RPMI8226 (cell line): ENCODE measurements around the gene SLC6A13.

Experiments
- DNase-seq: peaks from one replicate; pipeline ENCODE4 v3.0.0-alpha.2; 2015

SLC6A13 gene

DNA sequence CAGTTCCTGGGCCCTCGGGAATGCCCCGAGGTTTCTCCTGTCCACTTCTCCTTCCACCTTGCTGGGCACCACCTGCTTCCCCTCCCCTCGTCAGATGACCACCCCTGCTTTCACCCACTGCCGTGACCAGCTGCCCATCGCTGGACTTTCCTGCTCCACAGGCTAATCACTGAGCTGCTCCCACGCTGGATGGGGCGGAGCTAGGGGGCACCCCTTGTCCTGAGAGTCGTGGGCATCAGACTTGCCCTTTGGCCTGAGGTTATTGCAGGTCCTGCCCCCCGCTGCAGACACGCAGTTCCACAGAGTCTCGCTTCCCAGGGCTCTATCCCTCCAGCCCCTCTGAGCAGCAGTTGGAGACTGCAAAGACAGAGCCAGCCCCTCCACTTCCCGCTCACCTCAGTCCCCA is 49.1 kb downstream of the SLC6A13 start:
- DNase-seq: no peak

DNA sequence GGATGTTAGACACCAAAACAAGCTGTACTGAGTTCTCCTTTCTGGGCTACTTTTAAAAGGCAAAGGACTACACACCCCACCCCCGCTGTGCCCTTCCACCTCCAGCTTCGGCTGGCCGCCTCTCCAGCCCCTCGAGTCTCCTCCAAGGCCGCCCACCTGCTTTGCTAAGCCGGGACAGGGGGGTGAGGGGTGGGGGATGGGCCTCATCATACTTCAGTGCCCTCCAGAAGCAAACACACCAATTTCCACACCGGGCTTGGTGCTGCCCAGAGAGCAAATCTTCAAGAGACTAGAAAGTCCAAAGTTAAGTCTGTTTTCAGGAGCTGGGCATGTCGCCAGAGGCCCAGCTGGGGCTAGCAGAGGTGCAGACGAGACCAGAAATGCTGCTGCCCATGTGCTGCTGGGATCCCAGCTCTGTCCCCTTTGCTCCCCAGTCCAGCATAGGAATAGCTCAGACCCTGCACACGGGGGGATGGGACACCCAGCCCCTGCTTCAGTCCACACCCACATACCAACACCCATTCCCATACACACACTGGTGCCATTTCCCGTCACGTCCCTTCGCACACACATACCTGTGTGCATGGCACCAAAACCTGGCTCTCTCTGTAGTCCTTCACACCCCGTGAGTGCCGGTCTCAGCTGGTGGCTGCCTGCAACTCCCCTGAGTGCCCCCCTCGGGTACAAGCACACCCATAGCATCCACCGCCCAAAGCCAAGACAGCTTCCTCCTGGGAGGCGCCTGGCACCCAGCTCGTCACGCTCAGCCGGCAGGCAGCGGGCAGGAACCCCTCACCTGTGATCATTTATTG is 49.7 kb downstream of the SLC6A13 start:
- peak; percentile 76 for DNase-seq

DNA sequence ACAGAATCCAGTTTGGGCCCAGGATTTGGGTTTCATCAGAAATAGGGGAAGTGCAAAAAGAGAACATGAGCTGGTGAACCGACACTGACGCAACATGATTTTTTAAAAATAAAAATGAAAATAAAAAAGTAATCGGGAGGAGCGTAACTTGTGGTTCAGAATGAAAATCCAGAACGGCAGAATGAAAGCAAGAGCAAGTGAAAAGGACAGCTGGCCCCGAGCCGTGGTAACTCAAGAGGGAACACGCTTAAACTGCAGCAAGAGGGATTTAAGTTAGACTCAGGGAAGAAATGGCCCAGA is 50.3 kb downstream of the SLC6A13 start:
- DNase-seq: no peak

DNA sequence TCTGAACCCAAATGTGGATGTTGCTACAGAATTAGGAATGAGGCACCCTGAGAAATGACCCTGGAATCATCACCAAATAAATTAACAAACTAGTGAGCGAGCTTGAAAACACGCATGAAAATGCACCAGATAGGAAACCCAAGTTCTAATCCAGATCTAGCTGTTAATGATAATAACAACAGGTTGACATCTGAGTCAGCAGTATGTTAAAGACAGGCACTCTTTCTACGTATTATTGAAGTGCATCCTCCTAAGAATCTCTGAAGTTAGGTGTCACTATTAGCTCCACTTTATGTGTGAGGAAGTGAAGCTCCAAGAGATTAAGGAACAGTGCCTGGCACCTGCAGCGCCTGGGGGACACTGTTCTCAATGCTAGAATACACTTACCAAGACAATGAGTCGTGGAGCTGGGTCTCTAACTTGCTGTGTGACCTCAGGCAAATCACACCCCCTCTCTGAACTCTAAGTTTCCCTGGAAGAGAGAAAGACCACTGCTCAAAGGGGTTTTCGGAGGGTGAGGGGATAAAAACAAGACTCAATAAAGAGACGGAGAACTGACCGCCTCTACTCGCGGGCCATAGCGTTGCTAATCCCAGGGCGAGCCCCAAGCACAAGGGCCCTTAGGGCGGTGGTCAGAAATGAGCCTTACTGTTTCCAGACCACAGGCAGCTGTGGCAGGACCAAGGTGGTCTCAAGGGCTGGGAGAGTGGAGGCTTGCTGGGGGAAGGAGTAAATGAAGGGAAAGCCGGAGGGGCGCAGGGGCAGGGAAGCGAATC is 50.8 kb downstream of the SLC6A13 start:
- no peak for DNase-seq

DNA sequence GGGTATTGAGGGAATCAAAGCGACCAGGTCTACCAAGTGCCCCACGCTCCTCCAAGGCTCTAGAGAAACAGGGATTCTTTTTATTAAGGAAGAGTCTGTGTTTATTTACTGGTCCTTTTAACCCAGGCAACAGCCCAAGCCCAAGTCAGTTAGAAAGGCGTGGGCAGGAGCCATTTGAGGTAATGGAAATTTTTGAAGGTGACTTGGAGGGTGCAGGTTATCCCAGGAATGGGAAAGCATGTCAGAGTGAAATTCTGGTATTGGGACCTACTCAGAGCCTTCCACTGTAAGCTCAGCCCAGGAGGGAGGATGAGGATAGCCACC is 51.5 kb downstream of the SLC6A13 start:
- no peak for DNase-seq

DNA sequence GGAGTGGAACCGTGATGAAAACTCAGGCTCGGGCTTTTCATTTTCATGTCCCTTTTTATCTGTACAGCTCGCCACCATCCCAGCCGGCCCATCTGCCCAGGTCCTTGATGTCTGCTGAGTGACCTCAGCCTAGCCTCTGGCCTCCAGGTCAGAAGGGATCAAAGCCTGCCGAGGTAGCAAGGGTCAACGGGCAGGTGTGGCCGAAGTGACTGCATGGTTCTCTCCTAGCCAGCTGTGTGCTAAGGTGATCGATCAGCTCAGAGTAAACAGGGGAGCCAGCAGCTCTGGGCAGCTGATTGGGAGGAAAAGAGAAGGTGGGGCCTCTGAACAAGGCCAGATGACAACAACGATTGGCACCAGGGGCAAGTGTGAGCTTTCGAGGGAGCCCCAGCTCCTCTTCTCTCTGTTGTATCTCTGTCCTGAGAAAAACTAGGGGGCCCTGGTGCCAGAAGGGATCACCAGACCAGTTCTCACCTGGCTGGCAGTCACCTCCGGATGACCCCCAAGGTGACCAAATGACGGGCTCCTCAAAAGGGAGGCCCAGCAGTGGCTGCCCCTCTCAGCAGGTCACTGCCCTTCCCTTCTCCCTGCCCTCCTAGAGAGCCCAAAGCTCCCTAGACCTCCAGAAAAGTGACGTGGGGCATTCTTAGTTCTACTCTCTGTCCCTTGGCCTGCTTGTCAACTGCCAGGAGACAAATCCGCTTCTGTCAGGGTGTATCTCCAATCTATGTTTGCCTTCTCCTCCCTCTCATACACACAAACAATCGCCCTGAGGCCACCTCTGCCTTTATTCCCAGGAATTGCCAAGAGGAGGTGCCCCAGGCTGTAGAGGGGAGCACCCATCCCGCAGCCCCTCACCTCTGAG is 52.1 kb downstream of the SLC6A13 start:
- no peak for DNase-seq

DNA sequence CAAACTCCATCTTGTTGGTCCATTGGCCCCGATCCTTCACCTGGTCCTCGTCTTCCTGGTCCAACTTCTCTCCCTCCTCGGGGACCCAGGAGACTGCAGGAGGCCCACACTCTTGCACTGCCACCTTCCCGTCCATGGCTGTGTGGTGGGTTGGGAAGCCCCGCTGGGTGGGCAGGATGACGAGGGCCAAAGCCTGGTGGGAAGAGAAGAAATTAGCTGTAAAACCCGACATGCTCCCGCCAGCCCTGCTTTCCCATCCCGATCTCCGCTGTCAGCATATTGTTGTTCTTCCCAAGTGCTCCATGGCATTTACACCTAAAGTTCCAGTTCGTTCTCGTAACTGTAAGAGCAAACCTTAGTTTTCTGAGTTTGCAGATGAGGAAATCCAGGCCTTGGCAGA is 52.8 kb downstream of the SLC6A13 start:
- DNase-seq: no peak

DNA sequence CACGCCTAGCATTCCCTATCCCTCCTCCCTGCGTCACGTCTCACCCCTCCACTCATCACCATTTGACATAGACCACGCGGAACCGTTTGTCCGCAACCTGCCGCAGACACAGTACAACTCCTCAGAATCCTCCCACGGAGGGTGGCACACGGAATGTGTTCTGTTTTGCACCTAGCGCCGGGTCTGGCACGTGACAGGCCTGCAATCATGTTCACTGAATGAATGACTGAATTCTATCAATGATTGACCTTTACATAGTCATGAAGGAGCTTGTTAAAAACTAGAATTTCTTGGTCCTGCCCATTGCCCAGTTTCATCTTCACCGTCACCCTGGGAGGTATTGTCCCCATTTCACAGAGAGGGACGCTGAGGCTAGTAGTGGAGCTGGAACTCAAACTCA is 53.4 kb downstream of the SLC6A13 start:
- DNase-seq: no peak

DNA sequence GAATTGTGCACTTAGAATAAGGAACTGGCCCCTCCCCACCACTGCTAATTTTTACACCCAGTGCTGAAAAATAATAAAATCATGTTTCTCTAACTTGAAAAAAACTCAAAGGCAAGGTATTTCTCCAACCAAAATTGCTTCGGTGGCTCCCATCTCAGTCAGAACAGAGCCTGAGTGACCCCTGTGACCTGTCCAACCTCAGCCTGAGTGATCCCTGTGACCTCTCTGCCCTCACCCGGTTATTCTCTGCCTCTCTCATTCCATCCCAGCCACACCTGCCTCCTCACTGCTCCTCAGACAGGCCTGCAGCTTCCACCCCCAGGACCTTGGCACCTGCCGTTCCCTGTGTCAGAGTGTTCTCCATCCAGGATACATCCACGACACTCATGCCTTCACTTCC is 53.8 kb downstream of the SLC6A13 start:
- DNase-seq: no peak

DNA sequence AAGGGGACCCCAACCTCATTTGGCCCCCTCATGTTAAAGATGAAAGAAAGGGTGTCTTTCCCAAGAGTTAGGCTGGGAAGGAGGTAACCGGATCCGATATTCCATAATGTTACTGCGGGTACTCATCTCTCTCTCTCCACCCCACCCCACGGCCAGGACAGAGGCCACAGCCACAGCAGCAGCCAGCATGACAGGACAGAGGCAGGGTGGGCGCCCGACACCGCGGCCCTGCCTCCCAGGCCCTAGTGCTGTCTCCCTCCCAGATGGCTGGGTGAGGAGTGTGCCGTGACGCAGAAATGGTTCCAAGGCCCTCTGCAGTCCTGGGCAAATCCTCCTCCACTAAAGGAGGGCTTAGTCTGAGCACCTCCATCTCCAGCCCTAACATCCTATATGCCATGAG is 54.8 kb downstream of the SLC6A13 start:
- DNase-seq: no peak

DNA sequence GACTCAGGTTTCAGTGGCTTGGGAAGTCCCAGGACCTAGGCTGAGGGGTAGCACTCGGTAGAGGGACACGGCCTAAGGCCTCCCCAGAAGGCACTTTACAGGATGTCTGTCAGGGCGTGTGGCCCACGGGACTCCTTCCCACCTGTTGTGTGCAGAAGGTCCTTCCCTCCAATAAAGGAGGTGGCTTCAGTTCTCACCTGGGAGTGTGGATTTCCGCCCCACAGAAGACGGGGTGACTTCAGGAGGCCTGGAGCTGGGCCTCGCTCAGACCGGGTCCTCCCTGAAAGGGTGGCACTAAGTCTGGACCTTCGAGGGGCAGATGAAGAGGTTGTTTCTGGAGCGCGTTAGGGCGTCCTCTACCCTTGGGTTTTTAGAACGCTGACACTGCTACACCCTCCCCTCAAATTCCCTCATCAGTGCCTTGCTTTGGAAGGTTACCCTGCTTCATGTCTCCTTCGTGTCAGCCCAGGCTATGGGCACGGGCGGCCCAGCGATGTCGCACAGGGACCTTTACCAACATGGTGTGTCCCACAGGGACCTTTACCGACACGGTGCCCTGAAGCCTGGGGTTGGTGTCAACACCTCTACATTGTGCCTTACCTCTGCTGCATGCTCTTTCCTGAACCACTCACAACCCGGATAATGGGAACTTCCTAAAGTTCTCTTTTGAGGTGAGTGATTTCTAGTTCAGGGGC is 55.7 kb downstream of the SLC6A13 start:
- DNase-seq: no peak

DNA sequence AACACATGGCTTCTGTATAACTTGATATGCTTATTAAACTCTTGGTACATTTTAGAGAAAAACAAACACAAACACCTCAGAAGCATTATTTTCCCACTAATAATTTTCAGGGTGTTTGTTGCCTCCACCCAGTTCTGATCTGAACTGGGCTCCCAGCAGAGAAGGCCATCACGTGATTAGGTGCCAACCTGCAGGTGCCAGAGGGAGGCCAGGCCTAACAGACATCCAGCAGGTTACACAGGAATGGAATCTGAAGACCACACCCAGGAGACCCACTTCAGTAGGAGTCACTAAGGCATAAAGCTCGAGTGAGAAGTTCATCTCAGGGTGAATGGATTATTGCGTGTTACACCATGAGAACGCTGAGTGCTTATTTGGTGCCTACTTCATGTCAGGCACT is 57.6 kb downstream of the SLC6A13 start:
- no peak for DNase-seq

DNA sequence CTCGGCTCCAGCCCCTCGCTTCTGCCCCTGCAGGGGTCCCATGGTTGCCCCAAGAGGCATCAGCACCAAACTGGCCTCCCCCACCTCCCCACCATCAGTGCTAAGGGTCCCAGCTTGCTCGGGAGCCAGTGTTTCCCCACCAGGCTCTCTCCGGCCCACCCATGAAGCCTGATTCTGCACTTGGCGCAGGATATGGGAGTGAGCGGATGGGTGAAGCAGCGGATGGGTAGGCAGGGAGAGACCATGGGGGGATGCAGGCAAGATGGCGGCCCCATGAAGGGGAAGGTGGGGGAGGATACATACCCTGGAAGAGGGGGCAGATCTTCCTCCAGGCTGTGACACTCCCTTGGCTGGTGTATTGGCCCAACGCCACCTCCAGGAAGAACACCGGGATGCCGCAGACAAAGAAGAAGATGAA is 58.4 kb downstream of the SLC6A13 start:
- DNase-seq: no peak

DNA sequence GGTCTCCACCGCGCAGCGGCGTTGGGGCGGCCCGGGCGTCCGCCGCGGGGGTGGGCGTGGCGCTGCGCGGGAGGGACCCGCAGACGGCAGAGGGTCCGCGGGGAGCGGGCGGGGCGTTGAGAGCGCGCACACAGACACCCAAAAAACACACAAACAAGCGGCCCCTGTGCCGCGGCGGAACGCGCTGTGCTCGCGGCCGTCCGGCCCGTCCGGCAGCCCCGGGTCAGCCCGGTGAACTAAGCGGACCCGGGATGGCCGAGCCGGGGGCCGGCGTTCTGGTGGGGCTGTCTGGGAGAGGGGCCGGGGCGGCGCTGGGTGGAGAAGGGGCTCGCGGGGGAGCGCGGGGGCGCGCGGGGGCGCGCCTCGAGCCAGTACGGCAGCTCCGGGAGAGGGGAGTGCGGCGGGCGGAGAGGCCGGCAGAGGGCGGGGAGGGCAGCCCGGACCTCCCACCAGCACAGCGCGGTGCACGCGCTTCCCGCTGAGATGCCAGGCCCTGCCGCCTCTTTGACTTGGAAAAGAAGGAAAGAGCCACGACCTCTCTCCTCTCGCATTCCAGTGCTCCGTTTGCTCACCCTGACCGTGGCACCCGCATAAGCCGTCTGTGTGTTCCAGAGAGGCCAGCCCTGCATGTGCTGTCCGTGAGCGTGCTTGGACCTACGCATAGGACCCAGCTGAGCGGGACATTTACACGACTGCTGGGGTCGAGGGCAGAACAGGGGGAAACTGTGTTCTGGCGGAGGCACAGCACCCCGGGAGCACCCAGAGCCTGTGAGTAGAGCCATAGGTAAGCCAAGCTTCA is 59.0 kb downstream of the SLC6A13 start:
- no peak for DNase-seq

DNA sequence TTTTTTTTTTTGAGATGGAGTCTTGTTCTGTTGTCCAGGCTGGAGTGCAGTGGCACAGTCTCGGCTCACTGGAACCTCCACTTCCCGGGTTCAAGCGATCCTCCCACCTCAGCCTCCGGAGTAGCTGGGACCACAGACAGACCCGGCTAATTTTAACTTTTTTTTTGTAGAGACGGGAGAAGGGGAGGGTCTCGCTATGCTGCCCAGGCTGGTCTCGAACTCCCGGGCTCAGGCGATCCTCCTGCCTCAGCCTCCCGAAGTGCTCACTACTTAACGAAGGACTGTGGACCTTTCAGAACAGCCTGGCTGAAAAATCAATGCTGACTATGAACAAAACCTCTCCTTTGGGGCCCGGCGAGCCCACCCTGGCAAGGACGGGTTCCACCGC is 59.6 kb downstream of the SLC6A13 start:
- DNase-seq: no peak

DNA sequence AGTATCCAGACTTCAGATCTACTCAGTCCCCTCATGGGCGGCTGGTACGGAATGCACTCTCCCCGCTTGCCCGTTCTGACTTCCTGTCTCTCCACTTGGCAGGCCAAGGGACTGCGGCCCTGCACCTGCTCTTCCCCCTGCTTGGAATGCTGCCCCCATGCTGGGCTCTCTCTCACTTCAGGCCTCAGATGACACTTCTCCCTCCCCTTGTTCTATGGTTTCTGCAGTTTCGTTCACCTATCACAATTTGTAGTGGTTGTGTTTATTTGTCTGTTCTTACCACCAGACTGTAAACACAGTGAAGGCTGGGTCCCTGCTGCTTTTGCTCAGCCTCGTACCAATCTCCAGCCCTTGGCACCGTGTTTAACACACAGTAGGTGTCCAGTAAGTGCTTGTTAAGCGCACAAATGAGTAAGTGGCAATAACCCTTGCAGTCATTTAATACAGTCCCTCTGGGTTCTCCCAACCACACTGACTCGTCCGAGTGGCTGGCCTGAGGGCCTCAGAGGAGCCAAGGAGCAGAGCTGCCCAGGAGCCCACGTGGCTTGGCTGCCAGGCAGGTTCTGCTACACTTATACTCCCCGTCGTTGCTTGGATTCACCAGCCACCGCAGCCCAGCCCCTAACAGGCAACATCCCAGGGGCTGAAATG is 60.4 kb downstream of the SLC6A13 start:
- DNase-seq: no peak

DNA sequence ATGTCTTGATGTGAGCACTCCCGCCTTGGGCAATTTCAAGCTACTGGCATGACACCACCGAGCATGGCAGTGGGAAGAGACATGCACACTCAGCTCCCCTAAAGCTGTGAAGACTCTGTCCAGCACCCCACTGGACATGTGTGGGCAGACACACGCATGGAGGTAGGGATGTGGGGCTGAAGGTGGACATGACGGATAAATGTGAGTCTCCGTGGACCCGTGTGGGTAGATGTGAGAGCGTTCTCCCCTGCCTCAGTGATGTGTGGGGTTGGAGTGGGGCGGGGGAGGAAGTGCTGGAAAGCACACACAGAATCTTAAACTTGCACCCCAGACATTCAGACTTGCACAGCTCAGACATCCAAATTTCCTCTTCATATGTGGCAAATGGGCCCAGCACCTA is 61.3 kb downstream of the SLC6A13 start:
- DNase-seq: no peak

DNA sequence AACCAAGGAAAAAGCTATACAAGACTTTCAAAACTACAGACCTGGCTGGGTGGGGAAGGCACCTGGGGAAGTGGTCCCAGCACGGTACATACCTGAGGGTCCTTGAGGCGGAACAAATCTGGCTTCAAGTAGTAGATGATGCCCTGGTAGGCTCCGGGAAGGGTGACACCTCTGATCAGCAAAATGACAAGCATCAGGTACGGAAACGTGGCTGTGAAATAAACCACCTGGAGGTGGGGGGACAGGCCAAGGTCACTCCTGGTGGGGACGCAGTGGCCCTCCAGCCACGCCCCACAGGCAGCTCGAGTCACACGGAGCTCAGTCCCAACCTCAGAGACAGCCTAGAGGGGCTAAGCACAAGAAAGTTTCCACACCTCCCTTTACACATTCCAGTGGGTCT is 63.9 kb downstream of the SLC6A13 start:
- no peak for DNase-seq

DNA sequence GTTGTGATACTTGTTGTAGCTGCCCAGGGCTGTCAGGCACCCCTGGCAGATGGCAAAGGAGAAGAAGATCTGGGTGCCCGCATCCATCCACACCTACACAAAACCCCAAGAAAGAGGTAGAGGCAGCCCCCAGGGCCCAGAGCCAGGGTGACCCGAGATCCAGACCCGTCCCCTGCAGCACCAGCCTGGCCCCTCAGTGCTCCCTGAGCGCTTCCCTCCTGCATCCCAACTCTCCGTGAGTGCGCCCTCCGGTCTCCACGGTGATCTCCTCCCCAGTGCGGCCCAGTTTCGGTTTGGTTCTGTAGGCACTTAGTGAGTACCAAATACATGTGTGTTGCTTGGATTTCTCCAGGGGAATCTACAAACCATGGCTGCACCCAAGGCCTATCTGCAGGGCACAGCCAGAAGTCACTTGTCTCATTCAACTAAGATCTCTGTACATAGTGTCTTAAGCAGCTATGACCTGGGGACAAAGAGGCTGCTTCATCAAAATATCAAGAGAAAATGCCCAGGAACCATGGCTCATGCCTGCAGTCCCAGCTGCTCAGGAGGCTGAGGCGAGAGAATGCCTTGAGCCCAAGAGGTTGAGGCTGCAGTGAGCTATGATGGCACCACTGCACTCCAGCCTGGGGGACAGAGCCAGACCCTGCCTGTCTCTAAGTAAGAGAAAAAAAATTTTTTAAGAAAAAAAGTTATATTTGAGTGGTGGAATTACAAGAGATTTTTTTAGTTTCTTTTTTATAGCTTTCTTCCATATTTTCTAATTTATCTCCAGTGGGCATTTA is 64.5 kb downstream of the SLC6A13 start:
- DNase-seq: no peak

DNA sequence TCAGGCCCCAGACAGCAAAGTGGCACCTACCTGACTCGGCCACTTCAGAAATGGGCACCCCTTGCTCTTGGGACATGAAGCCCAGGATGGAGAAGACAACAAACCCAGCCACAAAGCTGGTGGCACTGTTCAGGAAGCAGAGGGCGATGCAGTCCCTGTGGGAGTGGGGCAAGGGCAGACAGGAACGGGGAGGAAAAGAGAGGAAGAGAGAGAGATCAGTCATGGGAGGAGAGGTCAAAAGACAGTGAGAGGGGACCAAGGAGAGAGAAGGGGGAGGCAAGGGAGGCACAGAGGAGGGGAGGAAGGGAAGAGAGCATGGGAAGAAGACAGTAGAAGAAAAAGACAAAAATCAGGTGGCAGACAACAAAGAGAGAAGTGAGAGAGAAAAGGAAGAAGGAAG is 65.3 kb downstream of the SLC6A13 start:
- DNase-seq: no peak

DNA sequence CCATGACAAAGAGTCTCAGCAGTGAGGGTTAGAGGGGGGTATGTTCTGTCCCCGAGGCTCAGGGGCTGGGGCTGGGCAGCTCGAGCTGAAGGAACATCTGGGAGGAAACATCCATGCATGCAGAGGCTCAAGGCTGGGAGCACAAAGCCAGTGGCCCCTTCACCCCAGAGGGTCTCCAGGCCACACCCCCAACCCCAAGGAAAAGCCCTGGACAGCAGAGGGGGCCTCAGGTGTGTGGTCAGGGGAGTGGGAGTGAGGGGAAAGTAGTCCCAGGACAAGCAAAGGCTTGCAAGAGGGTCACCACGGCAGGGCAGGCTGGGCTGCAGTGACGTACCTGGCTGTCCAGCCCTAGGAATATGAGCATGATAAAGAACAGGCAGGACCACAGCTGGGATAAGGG is 66.2 kb downstream of the SLC6A13 start:
- DNase-seq: no peak
